ENCODE measurements around the gene ERBB3. TPM values are rescaled to one million over a fixed set of nuclear protein-coding genes. Genes with fewer than 3 reads are reported as not detected.

The ERBB3 gene
- total RNA-seq, 4 donors from 2014 or later, result 13.9 to 25.0 (median 19.0) TPM

DNA sequence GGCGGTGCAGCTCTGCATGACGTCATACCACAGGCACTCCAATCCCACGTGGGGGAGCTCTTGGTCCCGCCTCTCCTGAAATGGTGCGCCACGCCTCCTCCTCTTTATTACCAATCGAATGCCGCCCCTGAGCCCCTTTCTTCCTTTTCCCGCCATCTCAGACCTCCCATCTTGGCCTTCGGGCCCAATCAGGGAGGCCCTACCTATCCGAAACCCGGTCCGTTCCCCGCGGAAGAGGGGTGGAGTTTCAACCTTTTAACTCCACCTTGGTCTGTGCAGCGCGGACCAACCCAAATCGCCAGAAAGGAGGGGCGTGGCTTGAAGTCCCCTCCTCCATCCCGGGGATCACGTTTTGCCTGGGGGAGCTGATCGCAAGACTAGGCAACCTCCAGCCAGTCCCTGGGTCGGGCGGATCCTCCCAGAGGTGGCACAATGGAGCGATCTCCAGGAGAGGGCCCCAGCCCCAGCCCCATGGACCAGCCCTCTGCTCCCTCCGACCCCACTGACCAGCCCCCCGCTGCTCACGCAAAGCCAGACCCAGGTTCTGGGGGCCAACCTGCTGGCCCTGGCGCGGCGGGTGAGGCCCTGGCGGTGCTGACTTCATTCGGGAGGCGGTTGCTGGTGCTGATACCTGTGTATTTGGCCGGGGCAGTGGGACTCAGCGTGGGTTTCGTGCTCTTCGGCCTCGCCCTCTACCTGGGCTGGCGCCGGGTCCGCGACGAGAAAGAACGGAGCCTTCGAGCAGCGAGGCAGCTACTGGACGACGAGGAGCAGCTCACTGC, 48.1 kb downstream of the ERBB3 start, which contains the start of gene ESYT1:
Gene ESYT1, plus strand, starts transcription at position 380 of the 782 bp plus-strand sequence. Its CDS starts 53 bp downstream, at position 433.
- Histone ChIP-seq H3K9me3 (no peaks in the 10 kb centered on the region), H3K27ac (replicated peaks in 1 of 4) (peak within 1 kb of the TSS; percentile 94 to 98 (median 98)), H3K36me3 (peaks cover 16 to 31% (median 28%) of the 10 kb centered on the region in 4 donors), H3K27me3 (no peaks in the 10 kb centered on the region), H3K4me3 (peak within 1 kb of the TSS; percentile 78 to 91 (median 87)), H3K4me1 (peaks cover 40 to 60% (median 52%) of the 10 kb centered on the region in 4 donors)
- TF ChIP-seq POLR2A (IDR thresholded peaks at IDR 0.05; ENCODE audit: low read depth) (peak; percentile 96), POLR2AphosphoS5 (IDR thresholded peaks at IDR 0.05) (peak; percentile 99), EP300 (IDR thresholded peaks at IDR 0.05) (no peak)
- TF ChIP-seq, protein P1, sequence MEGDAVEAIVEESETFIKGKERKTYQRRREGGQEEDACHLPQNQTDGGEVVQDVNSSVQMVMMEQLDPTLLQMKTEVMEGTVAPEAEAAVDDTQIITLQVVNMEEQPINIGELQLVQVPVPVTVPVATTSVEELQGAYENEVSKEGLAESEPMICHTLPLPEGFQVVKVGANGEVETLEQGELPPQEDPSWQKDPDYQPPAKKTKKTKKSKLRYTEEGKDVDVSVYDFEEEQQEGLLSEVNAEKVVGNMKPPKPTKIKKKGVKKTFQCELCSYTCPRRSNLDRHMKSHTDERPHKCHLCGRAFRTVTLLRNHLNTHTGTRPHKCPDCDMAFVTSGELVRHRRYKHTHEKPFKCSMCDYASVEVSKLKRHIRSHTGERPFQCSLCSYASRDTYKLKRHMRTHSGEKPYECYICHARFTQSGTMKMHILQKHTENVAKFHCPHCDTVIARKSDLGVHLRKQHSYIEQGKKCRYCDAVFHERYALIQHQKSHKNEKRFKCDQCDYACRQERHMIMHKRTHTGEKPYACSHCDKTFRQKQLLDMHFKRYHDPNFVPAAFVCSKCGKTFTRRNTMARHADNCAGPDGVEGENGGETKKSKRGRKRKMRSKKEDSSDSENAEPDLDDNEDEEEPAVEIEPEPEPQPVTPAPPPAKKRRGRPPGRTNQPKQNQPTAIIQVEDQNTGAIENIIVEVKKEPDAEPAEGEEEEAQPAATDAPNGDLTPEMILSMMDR (IDR thresholded peaks at IDR 0.05), result peak in 1 of 3 experiments; percentile 13
- WGBS, result 0% methylated on average over 29 of the region's 49 CpGs
- DNase-seq (ENCODE audit: extremely low spot score), result peak; percentile 100
- intact Hi-C loops (cut with DNase I), result loop anchor here (2.0 to 10.0 kb wide), 3 partner anchors 61 to 507 kb away; partner anchors contain the start of genes BAZ2A, SMARCC2 and SPRYD4

DNA sequence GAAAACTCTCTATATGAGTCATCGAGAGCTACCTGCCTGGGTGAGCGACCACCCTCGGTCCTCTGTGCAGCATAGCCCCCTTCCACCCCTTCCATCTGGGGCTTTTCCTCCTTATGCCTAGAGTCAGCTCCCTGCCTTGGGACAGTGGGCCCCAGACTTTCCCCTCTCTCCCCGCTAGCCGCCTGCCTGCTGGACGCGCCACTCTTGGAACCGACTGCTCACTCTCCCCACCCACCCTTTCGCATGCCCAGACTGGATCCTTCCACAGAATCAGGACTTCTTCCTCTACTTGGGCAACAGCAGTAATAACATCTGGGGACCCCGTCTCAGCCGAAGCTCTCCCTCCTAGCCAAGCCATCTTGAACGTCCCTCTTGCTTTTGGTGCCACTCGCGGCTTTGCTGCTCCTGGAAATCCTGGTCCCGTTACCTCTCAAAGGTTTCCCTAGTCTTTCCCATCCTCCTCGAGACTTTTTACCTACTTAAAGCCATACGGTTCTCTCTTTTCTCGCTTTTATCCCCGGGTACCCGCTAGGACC, 48.8 kb downstream of the ERBB3 start:
- H3K36me3 ChIP-seq, result peaks cover 23 to 37% (median 35%) of the 10 kb centered on the region in 4 donors
- no peaks in the 10 kb centered on the region for H3K27me3 ChIP-seq
- WGBS, result 0% methylated on average over 19 of the region's 20 CpGs
- H3K9me3 ChIP-seq, result no peaks in the 10 kb centered on the region
- intact Hi-C loops (cut with DNase I), result loop anchor here (10.0 kb wide), 2 partner anchors 336 to 506 kb away; partner anchors contain the start of genes BAZ2A and SPRYD4
- peak overlapping the region; percentile 94 to 98 (median 98) for H3K27ac ChIP-seq (replicated peaks in 1 of 4)
- peak overlapping the region; percentile 78 to 91 (median 87) for H3K4me3 ChIP-seq
- TF ChIP-seq POLR2A (IDR thresholded peaks at IDR 0.05; ENCODE audit: low read depth) (no peak), EP300 (IDR thresholded peaks at IDR 0.05) (no peak), POLR2AphosphoS5 (IDR thresholded peaks at IDR 0.05) (no peak)
- TF ChIP-seq, protein P1 (IDR thresholded peaks at IDR 0.05), result no peak
- no peak for DNase-seq (ENCODE audit: extremely low spot score)
- H3K4me1 ChIP-seq, result peaks cover 37 to 55% (median 49%) of the 10 kb centered on the region in 4 donors

DNA sequence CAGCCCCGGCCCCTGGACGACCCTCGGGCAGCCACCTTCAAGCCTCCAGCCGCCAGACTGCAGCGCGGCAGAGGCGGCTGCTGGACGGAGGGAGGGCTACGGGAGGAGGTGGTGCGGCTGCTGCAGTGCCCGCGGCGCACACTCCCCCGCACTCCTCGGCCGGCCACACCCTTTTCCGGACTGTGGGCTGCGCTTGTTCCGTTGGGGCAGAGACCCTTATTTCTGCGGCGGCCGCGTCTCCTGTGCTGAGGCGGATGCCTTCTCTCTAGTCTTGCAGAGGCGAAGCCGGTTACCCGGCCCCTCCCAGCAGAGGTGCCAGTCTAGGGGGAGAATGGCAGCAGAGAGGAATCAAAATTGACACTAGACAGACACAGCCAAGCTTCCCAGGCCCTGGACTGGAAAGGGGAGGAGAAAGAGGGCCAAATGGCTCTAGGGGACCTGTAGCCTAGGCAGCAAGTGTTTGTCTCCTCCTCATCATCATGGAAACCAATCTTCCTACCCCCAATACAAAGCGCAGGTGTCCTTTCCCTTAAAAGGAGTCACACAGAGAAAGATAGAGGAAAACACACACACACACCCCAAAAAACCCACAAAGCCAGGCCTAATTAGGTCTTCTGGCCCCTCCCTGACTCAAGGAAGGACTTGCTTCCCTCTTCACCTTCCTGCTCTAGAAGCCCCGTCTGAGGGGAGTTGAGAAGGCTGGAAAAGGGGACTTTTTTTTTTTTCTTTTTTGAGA, 49.4 kb downstream of the ERBB3 start:
- H3K4me1 ChIP-seq, result peaks cover 37 to 52% (median 49%) of the 10 kb centered on the region in 4 donors
- peak overlapping the region; percentile 78 to 91 (median 87) for H3K4me3 ChIP-seq
- H3K9me3 ChIP-seq, result no peaks in the 10 kb centered on the region
- H3K27me3 ChIP-seq, result no peaks in the 10 kb centered on the region
- intact Hi-C loops (cut with DNase I), result loop anchor here (10.0 kb wide), 2 partner anchors 335 to 505 kb away; partner anchors contain the start of genes BAZ2A and SPRYD4
- peak overlapping the region; percentile 94 to 98 (median 98) for H3K27ac ChIP-seq (replicated peaks in 1 of 4)
- WGBS, result 4% methylated on average over 14 of the region's 29 CpGs
- TF ChIP-seq, protein P1 (IDR thresholded peaks at IDR 0.05), result no peak
- peak; percentile 74 to 81 for TF ChIP-seq POLR2AphosphoS5 (IDR thresholded peaks at IDR 0.05)
- TF ChIP-seq EP300 (IDR thresholded peaks at IDR 0.05), result no peak
- DNase-seq (ENCODE audit: extremely low spot score), result no peak
- peaks cover 29 to 44% (median 41%) of the 10 kb centered on the region in 4 donors for H3K36me3 ChIP-seq

DNA sequence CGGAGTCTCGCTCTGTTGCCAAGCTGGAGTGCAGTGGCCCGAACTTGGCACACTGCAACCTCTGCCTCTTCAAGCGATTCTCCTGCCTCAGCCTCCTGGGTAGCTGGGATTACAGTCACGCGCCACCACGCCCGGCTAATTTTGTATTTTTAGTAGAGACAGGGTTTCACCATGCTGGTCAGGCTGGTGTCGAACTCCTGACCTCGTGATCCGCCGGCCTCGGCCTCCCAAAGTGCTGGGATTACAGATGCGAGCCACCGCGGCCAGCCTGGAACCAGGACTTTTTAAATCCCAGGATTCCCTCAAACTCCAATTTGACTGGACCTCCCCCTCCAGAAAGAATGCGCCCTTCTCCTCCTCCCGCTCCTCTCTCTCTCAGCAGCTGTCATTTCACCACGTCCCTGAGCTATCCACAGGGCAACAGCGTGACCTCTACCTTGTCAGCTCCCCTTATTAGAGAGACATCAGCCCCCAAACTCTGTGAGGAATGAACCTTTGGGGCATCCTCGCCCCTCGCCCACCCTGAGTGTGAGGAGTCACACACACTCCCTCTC, 50.1 kb downstream of the ERBB3 start:
- no peaks in the 10 kb centered on the region for H3K9me3 ChIP-seq
- peaks cover 36 to 50% (median 48%) of the 10 kb centered on the region in 4 donors for H3K36me3 ChIP-seq
- H3K4me3 ChIP-seq, result peak overlapping the region; percentile 78 to 91 (median 87)
- H3K27ac ChIP-seq (replicated peaks in 1 of 4), result peak overlapping the region; percentile 94 to 98 (median 98)
- WGBS, result 44% methylated on average over 17 of the region's 22 CpGs
- H3K4me1 ChIP-seq, result peaks cover 36 to 46% (median 44%) of the 10 kb centered on the region in 4 donors
- DNase-seq (ENCODE audit: extremely low spot score), result no peak
- TF ChIP-seq, protein P1 (IDR thresholded peaks at IDR 0.05), result no peak
- TF ChIP-seq POLR2AphosphoS5 (IDR thresholded peaks at IDR 0.05), result peak in 1 of 2 donors; percentile 18
- intact Hi-C loops (cut with DNase I), result loop anchor here (10.0 kb wide), 2 partner anchors 335 to 505 kb away; partner anchors contain the start of genes BAZ2A and SPRYD4
- no peaks in the 10 kb centered on the region for H3K27me3 ChIP-seq
